Mucosa of descending colon (tissue), 3 donors: Measurements from ENCODE around the gene ENTPD2. TPM values are rescaled to one million over a fixed set of nuclear protein-coding genes. Genes with fewer than 3 reads are reported as not detected.

Experiments
- ATAC-seq: fragments of 200-7000 bp; cut with Tn5 transposase; one replicate; pipeline ENCODE4 v1.9.1; 2020; ENCODE audit warnings: mild to moderate bottlenecking, moderate library complexity
- DNase-seq, 3 donors: peaks; one replicate each; pipeline ENCODE4 v3.0.0-alpha.2; 2020
- H3K36me3 ChIP-seq: fragments of 200-600 bp; one replicate; pipeline ENCODE4 v1.8.0; 2021; ENCODE audit warnings: low read depth, mild to moderate bottlenecking
- H3K4me1 ChIP-seq: fragments of 200-600 bp; one replicate; pipeline ENCODE4 v1.8.0; 2021; ENCODE audit warnings: low read depth, mild to moderate bottlenecking
- H3K4me3 ChIP-seq: fragments of 200-600 bp; one replicate; pipeline ENCODE4 v1.8.0; 2021; ENCODE audit warnings: mild to moderate bottlenecking
- H3K9me3 ChIP-seq: fragments of 200-600 bp; one replicate; pipeline ENCODE4 v1.8.0; 2021; ENCODE audit warnings: mild to moderate bottlenecking
- intact Hi-C, 2 donors: fragments of 100-400 bp; cut with DNase I in 1 of 2; cut with micrococcal nuclease in 1 of 2; formaldehyde crosslinking; loops; one replicate each; pipeline versions ENCODE4 v1.11.0 to v1.11.1; 2022; cut with DNase I, micrococcal nuclease
- total RNA-seq, 3 donors: library from RNA; stranded (reverse); fragmentation: NEBNext Ultra II Directional in 2 of 3; extraction: Animal tissue kit (Norgen Biotek cat#: 25700) in 2 of 3; gene quantifications; one replicate each; pipeline versions ENCODE4 v1.2.1 to v1.2.4, GENCODE V29; 2021 to 2023
- TF ChIP-seq, protein P1 (sequence below): fragments of 200-600 bp; IDR thresholded peaks from one replicate; pipeline ENCODE4 v1.8.0; 2022; ENCODE audit warnings: antibody characterized with exemption, mild to moderate bottlenecking
- donor health status: DM: no; HTN: no; CAD: no; lungs with moderate emphysema.
- donor health status: DM: no; HTN: no; CAD: no.
- donor health status: DM: no; HTN: yes; CAD: no.

The ENTPD2 gene
- total RNA-seq, 3 donors from 2014 or later, result 7.7 to 26.8 (median 10.7) TPM

DNA sequence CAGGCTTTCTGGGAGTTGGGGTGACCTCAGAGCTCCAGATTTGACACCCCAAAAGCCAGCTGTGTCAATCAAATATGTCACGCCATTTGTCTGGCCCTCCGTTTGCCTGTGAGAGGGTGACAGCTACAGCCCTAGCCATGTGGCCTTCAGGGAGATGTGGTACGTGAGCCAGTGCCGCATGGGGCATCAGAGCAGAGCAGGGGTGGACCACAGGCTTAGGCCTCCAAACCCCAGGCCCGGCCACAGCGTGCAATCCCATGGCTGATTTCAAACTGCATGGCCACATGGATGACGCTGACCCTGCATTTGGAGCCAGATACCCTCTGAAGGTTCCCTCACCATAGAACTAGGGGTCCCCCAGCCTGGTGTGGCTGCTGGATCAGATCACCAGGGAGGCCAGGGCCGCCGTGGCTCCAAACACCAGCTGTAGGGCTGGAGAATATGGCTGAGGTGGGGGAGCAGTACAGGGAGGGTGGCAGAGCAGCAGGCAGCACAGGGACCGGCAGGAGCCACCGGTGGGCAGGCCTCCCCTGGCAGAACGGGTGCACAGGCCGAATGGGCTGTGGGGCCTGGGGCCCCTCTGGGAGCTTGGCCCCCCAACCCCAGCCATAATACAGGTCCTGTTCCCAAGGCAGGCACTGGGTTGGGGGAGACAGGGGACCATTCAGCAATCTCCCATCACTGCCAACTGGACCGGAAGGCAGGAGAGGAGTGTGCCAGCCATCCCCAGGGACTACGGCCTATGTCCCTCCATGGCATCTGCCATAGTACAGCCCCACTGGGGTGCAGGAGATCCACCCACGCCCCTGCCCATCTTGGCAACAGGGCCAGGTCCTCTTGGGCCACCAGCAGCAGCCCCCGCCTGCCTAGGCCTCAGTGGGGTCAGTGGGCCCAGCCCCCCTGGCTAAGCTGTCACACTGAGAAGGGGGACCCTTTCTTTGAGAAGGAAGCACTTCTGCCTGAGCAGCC lies 15.0 kb upstream of the ENTPD2 start:
- no peak overlapping the region for H3K4me3 ChIP-seq
- intact Hi-C loops, result no loop called here
- DNase-seq (peak in 1 of 3 donors; percentile 36), ATAC-seq (no peak)
- no peaks in the 10 kb centered on the region for H3K36me3 ChIP-seq
- H3K4me1 ChIP-seq, result peaks cover 31% of the 10 kb centered on the region
- TF ChIP-seq, protein P1, sequence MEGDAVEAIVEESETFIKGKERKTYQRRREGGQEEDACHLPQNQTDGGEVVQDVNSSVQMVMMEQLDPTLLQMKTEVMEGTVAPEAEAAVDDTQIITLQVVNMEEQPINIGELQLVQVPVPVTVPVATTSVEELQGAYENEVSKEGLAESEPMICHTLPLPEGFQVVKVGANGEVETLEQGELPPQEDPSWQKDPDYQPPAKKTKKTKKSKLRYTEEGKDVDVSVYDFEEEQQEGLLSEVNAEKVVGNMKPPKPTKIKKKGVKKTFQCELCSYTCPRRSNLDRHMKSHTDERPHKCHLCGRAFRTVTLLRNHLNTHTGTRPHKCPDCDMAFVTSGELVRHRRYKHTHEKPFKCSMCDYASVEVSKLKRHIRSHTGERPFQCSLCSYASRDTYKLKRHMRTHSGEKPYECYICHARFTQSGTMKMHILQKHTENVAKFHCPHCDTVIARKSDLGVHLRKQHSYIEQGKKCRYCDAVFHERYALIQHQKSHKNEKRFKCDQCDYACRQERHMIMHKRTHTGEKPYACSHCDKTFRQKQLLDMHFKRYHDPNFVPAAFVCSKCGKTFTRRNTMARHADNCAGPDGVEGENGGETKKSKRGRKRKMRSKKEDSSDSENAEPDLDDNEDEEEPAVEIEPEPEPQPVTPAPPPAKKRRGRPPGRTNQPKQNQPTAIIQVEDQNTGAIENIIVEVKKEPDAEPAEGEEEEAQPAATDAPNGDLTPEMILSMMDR, result no peak
- H3K9me3 ChIP-seq, result no peaks in the 10 kb centered on the region

DNA sequence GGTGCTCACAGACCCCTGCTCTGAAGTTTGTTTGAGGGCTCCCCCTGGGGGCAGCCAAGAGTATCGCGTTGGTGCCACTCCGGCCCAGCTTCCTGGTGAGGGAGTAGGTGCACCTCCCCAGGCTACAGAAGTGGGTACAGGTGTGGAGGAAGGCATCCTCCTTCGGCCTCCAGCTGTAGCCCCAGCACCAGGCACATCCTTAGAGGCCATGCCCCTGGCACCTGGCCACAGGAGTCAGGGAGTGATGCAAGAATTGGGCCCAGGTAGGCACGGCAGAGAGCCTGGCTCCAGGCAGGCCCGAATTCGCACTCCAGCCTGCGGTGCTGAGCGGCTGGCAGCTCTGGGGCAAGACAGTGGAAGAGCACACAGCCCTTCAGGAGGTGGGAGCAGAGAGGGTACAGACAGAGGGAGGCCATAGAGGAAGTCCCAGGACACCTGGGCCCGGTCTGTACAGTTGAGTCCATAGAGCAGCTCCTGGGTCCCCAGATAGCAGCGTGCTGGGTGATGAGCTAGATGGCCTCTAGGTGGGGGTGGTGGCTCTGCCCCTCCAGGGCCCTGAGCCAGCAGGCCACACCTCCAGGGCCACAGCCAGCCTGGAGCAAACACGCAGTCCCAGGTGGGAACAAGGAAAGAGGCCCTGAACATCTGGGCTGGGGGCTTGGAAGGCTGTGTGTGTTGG lies 14.1 kb upstream of the ENTPD2 start:
- peaks cover 27% of the 10 kb centered on the region for H3K4me1 ChIP-seq
- intact Hi-C loops, result no loop called here
- H3K36me3 ChIP-seq, result no peaks in the 10 kb centered on the region
- DNase-seq (peak; percentile 84 to 92 (median 85)), ATAC-seq (peak; percentile 73)
- H3K9me3 ChIP-seq, result no peaks in the 10 kb centered on the region
- TF ChIP-seq, protein P1, result peak; percentile 84
- no peak overlapping the region for H3K4me3 ChIP-seq

DNA sequence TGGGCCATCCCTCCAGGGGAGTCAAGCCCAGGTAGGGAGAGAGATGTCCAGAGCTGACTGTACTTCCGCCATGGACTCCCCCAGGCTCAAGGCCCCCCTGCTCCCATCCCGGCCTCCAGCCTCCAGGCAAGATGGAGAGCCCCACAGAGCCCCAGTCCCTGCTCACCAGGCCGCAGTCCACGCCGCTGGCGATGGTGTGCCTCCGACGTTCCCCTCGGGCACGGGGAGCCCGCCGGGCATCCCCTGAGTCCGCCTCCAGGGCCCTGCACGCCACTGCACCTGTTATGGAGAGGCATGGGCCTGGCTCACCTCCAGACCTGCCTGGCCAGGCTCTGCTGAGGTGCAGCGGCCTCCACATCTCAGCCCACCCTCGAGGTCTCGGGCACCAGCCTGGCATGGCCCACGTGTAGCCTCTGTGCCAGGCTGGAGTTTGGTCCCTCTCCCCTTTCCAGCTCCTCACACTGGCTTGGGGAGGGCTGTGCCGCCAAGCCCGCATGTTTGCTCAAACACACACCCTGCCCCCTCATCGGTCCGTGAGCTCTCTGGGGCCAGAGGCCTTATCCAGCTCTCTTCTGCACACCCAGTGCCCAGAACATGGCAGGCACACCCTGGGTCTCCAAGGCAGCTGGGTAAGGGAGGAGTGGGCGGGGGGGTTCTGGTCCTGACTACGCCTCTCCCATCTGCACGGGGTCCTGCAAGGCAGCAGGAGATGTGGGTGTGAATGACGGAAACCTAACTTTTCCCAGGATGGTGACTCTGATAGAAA lies 12.4 kb upstream of the ENTPD2 start:
- Histone ChIP-seq H3K4me1 (peaks cover 26% of the 10 kb centered on the region), H3K9me3 (no peaks in the 10 kb centered on the region), H3K36me3 (no peaks in the 10 kb centered on the region), H3K4me3 (no peak overlapping the region)
- ATAC-seq (no peak), DNase-seq (no peak)
- intact Hi-C loops, result no loop called here
- TF ChIP-seq, protein P1, result no peak

DNA sequence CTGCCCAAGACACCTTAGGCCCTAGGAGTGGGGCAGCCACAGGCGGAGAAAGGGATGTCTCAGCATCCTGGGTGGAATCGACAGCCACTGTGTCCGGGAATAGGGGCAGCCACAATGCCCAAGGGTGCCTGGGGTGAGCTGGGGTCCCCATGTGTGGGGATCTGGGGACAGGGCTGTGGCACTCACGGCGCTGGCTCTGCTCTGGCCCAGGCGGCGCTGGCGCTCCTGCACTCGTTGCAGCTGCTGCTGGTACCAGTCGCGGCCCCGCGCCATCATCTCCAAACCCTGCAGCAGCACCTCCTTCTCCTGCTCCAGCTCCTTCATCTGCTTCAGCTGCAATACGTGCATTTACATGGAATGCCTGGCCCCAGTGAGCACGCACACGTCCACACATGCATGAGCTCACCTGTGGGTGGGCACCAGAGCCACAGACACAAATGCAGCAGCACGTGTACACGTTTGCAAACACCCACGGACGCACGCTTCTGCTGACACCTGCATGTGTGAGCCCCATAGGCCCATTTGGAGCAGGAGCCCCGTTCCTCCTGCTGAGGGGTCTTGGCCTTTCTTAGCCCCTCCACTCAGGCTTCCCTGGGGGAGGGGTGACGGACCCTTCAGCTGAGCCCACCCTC lies 11.6 kb upstream of the ENTPD2 start:
- Histone ChIP-seq H3K9me3 (no peaks in the 10 kb centered on the region), H3K36me3 (no peaks in the 10 kb centered on the region), H3K4me3 (no peak overlapping the region), H3K4me1 (peaks cover 19% of the 10 kb centered on the region)
- DNase-seq (no peak), ATAC-seq (no peak)
- intact Hi-C loops, result no loop called here
- TF ChIP-seq, protein P1, result no peak

DNA sequence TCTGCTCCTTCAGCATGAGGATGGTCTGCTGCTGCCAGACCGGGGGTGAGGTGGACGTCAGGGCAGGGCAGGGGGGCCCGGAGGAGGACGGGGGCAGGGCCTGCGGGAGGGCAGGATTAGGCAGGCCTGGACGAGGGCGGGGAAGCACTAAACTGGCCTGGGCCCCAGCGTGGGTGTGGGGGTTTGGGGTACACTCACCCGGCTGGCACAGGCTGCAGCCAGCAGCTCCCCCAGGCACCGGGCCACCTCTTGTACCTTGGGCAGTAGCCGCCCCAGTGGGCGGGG lies 11.0 kb upstream of the ENTPD2 start:
- H3K9me3 ChIP-seq, result no peaks in the 10 kb centered on the region
- DNase-seq (no peak), ATAC-seq (no peak)
- H3K36me3 ChIP-seq, result no peaks in the 10 kb centered on the region
- TF ChIP-seq, protein P1, result no peak
- peaks cover 19% of the 10 kb centered on the region for H3K4me1 ChIP-seq
- H3K4me3 ChIP-seq, result no peak overlapping the region
- intact Hi-C loops, result no loop called here
